22Rv1 (cell line): Measurements from ENCODE around the gene ECI2.

Source experiments
- ZFX ChIP-seq: fragments of 450-650 bp; IDR thresholded peaks from 2 replicates; pipeline ENCODE4 v1.6.1; 2017; ENCODE audit warnings: antibody characterized with exemption, borderline replicate concordance
- TF ChIP-seq, protein P1 (sequence below): fragments of 450-650 bp; IDR thresholded peaks from 2 replicates; pipeline ENCODE4 v1.5.1; 2017; ENCODE audit warnings: mild to moderate bottlenecking

DNA sequence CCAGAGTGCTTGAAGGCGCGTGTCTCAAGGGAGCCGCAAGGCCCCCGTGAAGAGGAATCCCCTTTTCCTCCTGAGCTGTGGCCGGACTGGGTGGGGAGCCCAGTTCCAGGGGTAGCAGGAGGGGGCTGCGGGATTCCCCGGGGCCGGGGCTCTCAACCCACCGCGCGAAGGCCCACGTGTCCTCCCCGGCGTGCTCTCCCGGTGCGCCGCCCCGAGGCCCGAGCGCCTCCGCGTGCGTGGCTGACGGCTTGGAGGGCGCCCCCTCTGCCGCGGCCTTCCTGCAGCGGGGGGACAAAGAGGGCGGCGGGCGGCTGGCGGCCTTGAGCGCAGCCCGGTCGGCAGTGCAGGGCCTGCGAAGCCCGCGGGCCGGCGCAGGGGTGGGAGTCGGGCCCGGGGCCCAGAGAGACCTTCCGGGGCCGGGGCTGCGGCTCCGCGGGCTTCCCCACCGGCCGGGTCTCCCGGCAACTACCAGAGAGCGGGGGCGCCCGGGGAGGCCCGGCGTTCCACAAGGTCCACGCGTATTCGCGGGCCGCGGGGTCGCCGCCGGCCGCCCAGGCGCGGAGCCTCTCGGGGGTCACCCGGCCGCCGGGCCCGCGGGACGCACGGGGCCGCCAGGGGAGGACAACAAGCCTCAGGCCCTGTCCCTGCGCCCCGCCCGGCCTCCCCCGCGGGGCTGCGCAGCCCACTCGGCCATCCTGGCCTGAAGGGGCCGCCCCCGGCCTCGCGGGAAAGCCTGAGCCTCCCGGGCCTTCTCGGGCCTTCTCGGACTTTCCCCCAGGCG lies 56.5 kb downstream of the ECI2 start, which contains the start of gene FAM217A:
- TF ChIP-seq, protein P1, sequence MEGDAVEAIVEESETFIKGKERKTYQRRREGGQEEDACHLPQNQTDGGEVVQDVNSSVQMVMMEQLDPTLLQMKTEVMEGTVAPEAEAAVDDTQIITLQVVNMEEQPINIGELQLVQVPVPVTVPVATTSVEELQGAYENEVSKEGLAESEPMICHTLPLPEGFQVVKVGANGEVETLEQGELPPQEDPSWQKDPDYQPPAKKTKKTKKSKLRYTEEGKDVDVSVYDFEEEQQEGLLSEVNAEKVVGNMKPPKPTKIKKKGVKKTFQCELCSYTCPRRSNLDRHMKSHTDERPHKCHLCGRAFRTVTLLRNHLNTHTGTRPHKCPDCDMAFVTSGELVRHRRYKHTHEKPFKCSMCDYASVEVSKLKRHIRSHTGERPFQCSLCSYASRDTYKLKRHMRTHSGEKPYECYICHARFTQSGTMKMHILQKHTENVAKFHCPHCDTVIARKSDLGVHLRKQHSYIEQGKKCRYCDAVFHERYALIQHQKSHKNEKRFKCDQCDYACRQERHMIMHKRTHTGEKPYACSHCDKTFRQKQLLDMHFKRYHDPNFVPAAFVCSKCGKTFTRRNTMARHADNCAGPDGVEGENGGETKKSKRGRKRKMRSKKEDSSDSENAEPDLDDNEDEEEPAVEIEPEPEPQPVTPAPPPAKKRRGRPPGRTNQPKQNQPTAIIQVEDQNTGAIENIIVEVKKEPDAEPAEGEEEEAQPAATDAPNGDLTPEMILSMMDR, result no peak
- TF ChIP-seq ZFX, result no peak
